ENCODE results near the gene TRMT13. TPM values are rescaled to one million over a fixed set of nuclear protein-coding genes. Genes with fewer than 3 reads are reported as not detected.

The TRMT13 gene
- 4.2 and 5.2 TPM in 2 replicates for total RNA-seq

GRCh38 chr1:100132566-100133477, at the start of gene TRMT13, which contains the start of gene SASS6:
TRMT13 (plus strand) TSS chr1:100133163; CDS start chr1:100133169, 6 bp downstream.
SASS6 (minus strand) TSS chr1:100132930; CDS start chr1:100132814, 116 bp downstream.

GRCh38 chr1:100178091-100178490, 45.1 kb downstream of the TRMT13 start, which contains the start of gene LRRC39:
LRRC39 (minus strand) TSS chr1:100178256; CDS start chr1:100168516, 9,740 bp downstream.

Other genes with a start within 250 kb of the TRMT13 start
- 7.3 and 10.3 TPM in 2 replicates for gene SLC35A3, start 163.2 kb upstream of the TRMT13 start, total RNA-seq
- 1.9 and 3.0 TPM in 2 replicates for gene SASS6, start 233 bp upstream of the TRMT13 start, total RNA-seq
- 0.24 TPM in 1 of 2 replicates, not detected in the other for gene LRRC39, start 45.1 kb downstream of the TRMT13 start, total RNA-seq
- 3.4 and 10.9 TPM in 2 replicates for gene DBT, start 116.7 kb downstream of the TRMT13 start, total RNA-seq
- 23.7 and 28.8 TPM in 2 replicates for gene RTCA, start 133.1 kb downstream of the TRMT13 start, total RNA-seq
- gene CDC14A, start 219.3 kb downstream of the TRMT13 start, total RNA-seq, result 1.9 and 3.4 TPM in 2 replicates